Caco-2 (cell line): Measurements from ENCODE around the gene RAB20. TPM values are rescaled to one million over a fixed set of nuclear protein-coding genes. Genes with fewer than 3 reads are reported as not detected.

ENCODE experiments used
- BruUV-seq: library from RNA; stranded (reverse); fragments of 400-500 nt; replicated peaks from 2 replicates; lab custom pipeline; 2021; lab: Mats Ljungman, UMichigan
- CTCF ChIA-PET: fragments of 300-600 bp; sonication (Branson Sonifier 250); formaldehyde crosslinking; loops from one replicate; lab custom pipeline; 2022; ENCODE audit warnings: antibody characterized with exemption; lab: Charles Lee
- POLR2A ChIA-PET: fragments of 300-600 bp; sonication (Branson Sonifier 250); formaldehyde crosslinking; loops from one replicate; lab custom pipeline; 2022; ENCODE audit warnings: antibody characterized with exemption; lab: Charles Lee
- DNase-seq, 2 experiments: peaks; one replicate each; pipeline versions ENCODE4 v3.0.0 to v3.0.0-alpha.2; 2020 to 2022
- H3K27me3 ChIP-seq: replicated peaks from 2 replicates; pipeline ENCODE4 v1.6.0; 2011; ENCODE audit warnings: low read length; ENCODE audit not compliant: control insufficient read depth, insufficient read depth
- H3K36me3 ChIP-seq: 2 replicates; pipeline ENCODE4 v1.5.1; 2011; ENCODE audit warnings: low read length; ENCODE audit not compliant: control insufficient read depth, insufficient read depth
- H3K4me1 ChIP-seq: fragments of 250-450 bp; sonication (Bioruptor Pico); 2 replicates; pipeline ENCODE4 v1.5.1; 2020; ENCODE audit warnings: mild to moderate bottlenecking
- H3K4me3 ChIP-seq: 2 replicates; pipeline ENCODE4 v1.5.1; 2011; ENCODE audit warnings: low read depth, mild to moderate bottlenecking, control low read depth, low read length
- H3K9me3 ChIP-seq: fragments of 250-450 bp; sonication (Bioruptor Pico); 2 replicates; pipeline ENCODE4 v1.5.1; 2020; ENCODE audit warnings: mild to moderate bottlenecking, moderate library complexity
- H3K27ac Mint-ChIP-seq: one replicate; pipeline ENCODE4 v1.8.0; 2022; ENCODE audit warnings: mixed read lengths; ENCODE audit not compliant: unreplicated experiment
- H3K27me3 Mint-ChIP-seq: one replicate; pipeline ENCODE4 v1.8.0; 2022; ENCODE audit warnings: mixed read lengths; ENCODE audit not compliant: insufficient read depth, unreplicated experiment
- H3K36me3 Mint-ChIP-seq: one replicate; pipeline ENCODE4 v1.8.0; 2022; ENCODE audit warnings: mild to moderate bottlenecking, mixed read lengths; ENCODE audit not compliant: insufficient read depth, unreplicated experiment
- H3K4me1 Mint-ChIP-seq: one replicate; pipeline ENCODE4 v1.8.0; 2022; ENCODE audit warnings: low read depth, mixed read lengths; ENCODE audit not compliant: unreplicated experiment
- H3K4me3 Mint-ChIP-seq: one replicate; pipeline ENCODE4 v1.8.0; 2022; ENCODE audit warnings: mild to moderate bottlenecking, moderate library complexity, mixed read lengths; ENCODE audit not compliant: unreplicated experiment
- H3K9me3 Mint-ChIP-seq: one replicate; pipeline ENCODE4 v1.8.0; 2022; ENCODE audit warnings: mixed read lengths; ENCODE audit not compliant: unreplicated experiment
- CTCF ChIP-seq, 2 experiments: fragments of 200-600 bp in 1 of 2; IDR thresholded peaks; 1 replicate in 1 of 2; 2 replicates in 1 of 2; pipeline versions ENCODE4 v1.5.1 to v1.8.0; 2011 to 2022; ENCODE audit warnings: antibody characterized with exemption in 1 of 2, control low read depth in 1 of 2, inconsistent platforms in 1 of 2, low read depth in 1 of 2, low read length in 1 of 2, mild to moderate bottlenecking in 1 of 2, moderate library complexity in 1 of 2; ENCODE audit not compliant: insufficient read depth in 1 of 2, severe bottlenecking in 1 of 2, unreplicated experiment in 1 of 2
- intact Hi-C: fragments of 100-400 bp; cut with micrococcal nuclease; formaldehyde crosslinking; loops from one replicate; pipeline ENCODE4 v1.10.0; 2022; ENCODE audit not compliant: unreplicated experiment
- total RNA-seq: library from RNA; stranded (reverse); gene quantifications from 2 replicates; pipeline ENCODE4 v1.2.3, GENCODE V29; 2022

Gene RAB20
- total RNA-seq, 1 experiment from 2014 or later = 37.9 TPM

GRCh38 chr13:110495881-110496280 lies 65.6 kb downstream of the RAB20 start:
- Mint-ChIP-seq H3K27ac (no peak overlapping the region), H3K4me1 (peaks cover 9% of the 10 kb centered on the region), H3K27me3 (no peaks in the 10 kb centered on the region), H3K4me3 (no peak overlapping the region), H3K9me3 (peaks cover 12% of the 10 kb centered on the region), H3K36me3 (peaks cover 6% of the 10 kb centered on the region)
- Histone ChIP-seq H3K4me1 (no peaks in the 10 kb centered on the region), H3K36me3 (no peaks in the 10 kb centered on the region), H3K9me3 (no peaks in the 10 kb centered on the region; the same call in 1 of the 2 replicates), H3K4me3 (no peak overlapping the region), H3K27me3 (no peaks in the 10 kb centered on the region)
- intact Hi-C loops = no loop called here
- no peak for TF ChIP-seq CTCF (IDR thresholded peaks at IDR 0.05; ENCODE audit: insufficient read depth in 1 of 2, low read depth in 1 of 2, low read length in 1 of 2, severe bottlenecking in 1 of 2, unreplicated experiment in 1 of 2)
- DNase-seq = no peak
- no TSS peak for BruUV-seq
- CTCF ChIA-PET = interaction anchor here (1.3 kb wide), 1 partner anchor 40 kb away, joined by 3 read pairs; no protein-coding TSS in a partner anchor
- POLR2A ChIA-PET = no interaction called here

GRCh38 chr13:110495376-110495775 lies 66.1 kb downstream of the RAB20 start:
- H3K4me1 Mint-ChIP-seq = peaks cover 8% of the 10 kb centered on the region
- H3K4me1 ChIP-seq = 0 out of 2 replicates have a peak, but pooled peaks cover 2% of the 10 kb centered on the region
- peaks cover 7% of the 10 kb centered on the region for H3K9me3 Mint-ChIP-seq
- no peaks in the 10 kb centered on the region; the same call in 1 of the 2 replicates for H3K9me3 ChIP-seq
- H3K36me3 ChIP-seq = no peaks in the 10 kb centered on the region
- H3K4me3 ChIP-seq = no peak overlapping the region
- POLR2A ChIA-PET = no interaction called here
- no peak overlapping the region for H3K4me3 Mint-ChIP-seq
- H3K27ac Mint-ChIP-seq = no peak overlapping the region
- intact Hi-C loops = no loop called here
- H3K27me3 Mint-ChIP-seq = no peaks in the 10 kb centered on the region
- H3K36me3 Mint-ChIP-seq = peaks cover 6% of the 10 kb centered on the region
- no peaks in the 10 kb centered on the region for H3K27me3 ChIP-seq
- BruUV-seq = no TSS peak
- TF ChIP-seq CTCF (IDR thresholded peaks at IDR 0.05; ENCODE audit: insufficient read depth in 1 of 2, low read depth in 1 of 2, low read length in 1 of 2, severe bottlenecking in 1 of 2, unreplicated experiment in 1 of 2) = no peak
- CTCF ChIA-PET = interaction anchor here (1.3 kb wide), 1 partner anchor 40 kb away, joined by 3 read pairs; no protein-coding TSS in a partner anchor
- DNase-seq = no peak

- Mint-ChIP-seq H3K4me1 (peaks cover 11% of the 10 kb centered on the region), H3K9me3 (no peaks in the 10 kb centered on the region), H3K27ac (no peak overlapping the region), H3K27me3 (no peaks in the 10 kb centered on the region), H3K4me3 (no peak overlapping the region), H3K36me3 (no peaks in the 10 kb centered on the region)
- no TSS peak for BruUV-seq
- no peak for DNase-seq
- no peaks in the 10 kb centered on the region for H3K9me3 ChIP-seq
- H3K4me1 ChIP-seq = 0 out of 2 replicates have a peak, but pooled peaks cover 11% of the 10 kb centered on the region
- intact Hi-C loops = no loop called here
- no peaks in the 10 kb centered on the region for H3K27me3 ChIP-seq
- CTCF ChIA-PET = no interaction called here
- no peak overlapping the region for H3K4me3 ChIP-seq
- no peaks in the 10 kb centered on the region for H3K36me3 ChIP-seq
- POLR2A ChIA-PET = no interaction called here
- no peak for TF ChIP-seq CTCF (IDR thresholded peaks at IDR 0.05; ENCODE audit: insufficient read depth in 1 of 2, low read depth in 1 of 2, low read length in 1 of 2, severe bottlenecking in 1 of 2, unreplicated experiment in 1 of 2)
These were observed 67.9 kb downstream of the RAB20 start for GRCh38 chr13:110493613-110494012.
